GM23248 (cell line): ENCODE data around the gene FSTL4. TPM values are rescaled to one million over a fixed set of nuclear protein-coding genes. Genes with fewer than 3 reads are reported as not detected.

Source experiments
- DNase-seq: peaks from one replicate; pipeline ENCODE4 v3.0.0-alpha.2; 2015
- H2AFZ ChIP-seq: fragments of 200-600 bp; sonication (generic); 2 replicates; pipeline ENCODE4 v1.6.1; 2016; ENCODE audit warnings: antibody characterized with exemption
- H3F3A ChIP-seq: fragments of 200-600 bp; sonication (generic); 2 replicates; pipeline ENCODE4 v1.6.1; 2016; ENCODE audit warnings: mild to moderate bottlenecking, antibody characterized with exemption, mixed run types; ENCODE audit not compliant: insufficient read depth
- H3K27ac ChIP-seq: fragments of 200-600 bp; sonication (generic); 2 replicates; pipeline ENCODE4 v1.5.1; 2016; ENCODE audit warnings: mild to moderate bottlenecking
- H3K27me3 ChIP-seq: fragments of 200-600 bp; sonication (generic); replicated peaks from 2 replicates; pipeline ENCODE4 v1.6.1; 2016; ENCODE audit warnings: mild to moderate bottlenecking; ENCODE audit not compliant: insufficient read depth
- H3K36me3 ChIP-seq: fragments of 200-600 bp; sonication (generic); 2 replicates; pipeline ENCODE4 v1.6.1; 2016; ENCODE audit warnings: low read depth, mild to moderate bottlenecking
- H3K4me1 ChIP-seq: fragments of 200-600 bp; sonication (generic); 2 replicates; pipeline ENCODE4 v1.6.1; 2016; ENCODE audit warnings: mild to moderate bottlenecking; ENCODE audit not compliant: insufficient read depth
- H3K4me2 ChIP-seq: fragments of 200-600 bp; sonication (generic); one replicate; pipeline ENCODE4 v1.6.1; 2016; ENCODE audit warnings: mild to moderate bottlenecking; ENCODE audit not compliant: unreplicated experiment
- H3K4me3 ChIP-seq: fragments of 200-600 bp; sonication (generic); 2 replicates; pipeline ENCODE4 v1.5.1; 2016; ENCODE audit warnings: mild to moderate bottlenecking
- H3K79me2 ChIP-seq: fragments of 200-600 bp; sonication (generic); 2 replicates; pipeline ENCODE4 v1.6.1; 2016; ENCODE audit warnings: mild to moderate bottlenecking; ENCODE audit not compliant: insufficient read depth
- H3K9ac ChIP-seq: fragments of 200-600 bp; sonication (generic); 2 replicates; pipeline ENCODE4 v1.6.1; 2016; ENCODE audit warnings: mild to moderate bottlenecking
- H3K9me2 ChIP-seq: fragments of 200-600 bp; sonication (generic); 2 replicates; pipeline ENCODE4 v1.6.1; 2016; ENCODE audit warnings: mixed run types, mild to moderate bottlenecking, moderate library complexity; ENCODE audit not compliant: insufficient read depth
- H3K9me3 ChIP-seq: fragments of 200-600 bp; sonication (generic); one replicate; pipeline ENCODE4 v1.6.1; 2017; ENCODE audit warnings: low read depth
- H4K20me1 ChIP-seq: fragments of 200-600 bp; sonication (generic); 2 replicates; pipeline ENCODE4 v1.6.0; 2016; ENCODE audit not compliant: insufficient read depth
- EZH2 ChIP-seq: fragments of 200-600 bp; sonication (generic); IDR thresholded peaks from 2 replicates; pipeline ENCODE4 v1.6.1; 2018; ENCODE audit warnings: antibody characterized with exemption, mild to moderate bottlenecking; ENCODE audit not compliant: insufficient read depth, poor library complexity, severe bottlenecking
- EZH2phosphoT487 ChIP-seq: fragments of 200-600 bp; sonication (generic); IDR thresholded peaks from 2 replicates; pipeline ENCODE4 v1.6.1; 2018; ENCODE audit warnings: antibody characterized with exemption, moderate library complexity, mild to moderate bottlenecking, low read depth; ENCODE audit not compliant: insufficient read depth
- WGBS, 2 experiments: methylation state at CpG; one replicate each; pipeline ENCODE4 v1.1.6; 2015 to 2017; ENCODE audit warnings: low lambda C conversion rate in 2 of 2, low coverage in 1 of 2; ENCODE audit errors: missing lambda C conversion rate in 2 of 2; 5-methylcytosine and 5-hydroxymethylcytosine counted together
- in situ Hi-C: fragments of 300-500 bp; cut with MboI; formaldehyde crosslinking; loops from 2 replicates; pipeline ENCODE4 v1.15.0; 2020
- polyA plus RNA-seq: library from polyadenylated mRNA; unstranded; fragments of >200 nt; fragmentation: Nextera tagmentation; extraction: Ambion mirVana; gene quantifications from 2 replicates; pipeline ENCODE4 v1.2.1, GENCODE V29; 2016
- total RNA-seq: library from RNA; depleted of rRNA; stranded (reverse); fragments of >200 nt; shearing (Covaris generic); gene quantifications from 2 replicates; pipeline ENCODE4 v1.2.3, GENCODE V29; 2014

FSTL4 gene
- total and polyA plus RNA-seq, 2 experiments from 2014 or later: not detected

DNA sequence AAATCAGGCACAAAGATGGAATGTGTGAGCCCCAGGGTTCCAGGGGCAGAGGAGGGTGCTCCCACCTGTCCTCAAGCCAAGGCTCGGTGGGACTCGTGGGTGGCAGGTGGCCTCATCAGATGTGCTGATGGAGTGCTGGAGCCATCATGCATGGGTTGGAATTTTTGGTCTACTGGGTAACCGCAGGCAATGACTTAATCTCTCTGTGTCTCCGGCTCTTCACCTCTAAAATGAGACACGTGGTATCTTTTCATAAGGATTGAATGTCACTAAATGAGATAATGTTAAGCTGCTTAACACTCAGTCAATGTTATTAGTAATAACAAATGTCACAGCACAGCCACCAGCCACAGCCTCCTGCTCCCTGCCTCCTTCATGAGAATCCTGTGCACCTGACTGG lies 315.0 kb downstream of the FSTL4 start:
- Histone ChIP-seq H3K4me2 (no peak overlapping the region), H3K27ac (no peak overlapping the region), H3K4me3 (no peak overlapping the region), H3K27me3 (no peaks in the 10 kb centered on the region; the same call in 1 of the 2 replicates), H3K36me3 (no peaks in the 10 kb centered on the region), H4K20me1 (no peaks in the 10 kb centered on the region), H3K9ac (no peak overlapping the region), H3K79me2 (no peaks in the 10 kb centered on the region), H3K9me3 (no peaks in the 10 kb centered on the region), H3K9me2 (no peaks in the 10 kb centered on the region), H3K4me1 (no peaks in the 10 kb centered on the region), H2AFZ (no peak overlapping the region), H3F3A (no peaks in the 10 kb centered on the region)
- 56 to 59% methylated on average over 5 of the region's 5 CpGs for WGBS, 2 experiments
- no peak for DNase-seq
- in situ Hi-C loops: no loop called here
- no peak for TF ChIP-seq EZH2phosphoT487
- TF ChIP-seq EZH2: no peak

- H3K27me3 ChIP-seq: no peaks in the 10 kb centered on the region; the same call in 1 of the 2 replicates
- H3K9ac ChIP-seq: no peak overlapping the region
- no peak overlapping the region for H3K4me3 ChIP-seq
- H2AFZ ChIP-seq: no peak overlapping the region
- TF ChIP-seq EZH2phosphoT487: no peak
- no peak for TF ChIP-seq EZH2
- H3K27ac ChIP-seq: no peak overlapping the region
- 40 to 57% methylated on average over 5 of the region's 5 CpGs for WGBS, 2 experiments
- no peaks in the 10 kb centered on the region for H3F3A ChIP-seq
- in situ Hi-C loops: no loop called here
- no peaks in the 10 kb centered on the region for H4K20me1 ChIP-seq
- H3K4me2 ChIP-seq: no peak overlapping the region
- no peaks in the 10 kb centered on the region for H3K36me3 ChIP-seq
- DNase-seq: no peak
- no peaks in the 10 kb centered on the region for H3K4me1 ChIP-seq
- H3K9me3 ChIP-seq: no peaks in the 10 kb centered on the region
- no peaks in the 10 kb centered on the region for H3K9me2 ChIP-seq
- H3K79me2 ChIP-seq: no peaks in the 10 kb centered on the region
Measured at GRCh38 chr5:133296624-133297023, 315.7 kb downstream of the FSTL4 start.

GRCh38 chr5:133295520-133295919 lies 316.8 kb downstream of the FSTL4 start:
- Histone ChIP-seq H3K4me1 (no peaks in the 10 kb centered on the region), H3K4me2 (no peak overlapping the region), H3F3A (no peaks in the 10 kb centered on the region), H3K4me3 (no peak overlapping the region), H3K9ac (no peak overlapping the region), H2AFZ (no peak overlapping the region), H3K36me3 (no peaks in the 10 kb centered on the region), H3K9me3 (no peaks in the 10 kb centered on the region), H3K27me3 (no peaks in the 10 kb centered on the region; the same call in 1 of the 2 replicates), H4K20me1 (no peaks in the 10 kb centered on the region), H3K79me2 (no peaks in the 10 kb centered on the region), H3K9me2 (no peaks in the 10 kb centered on the region), H3K27ac (no peak overlapping the region)
- DNase-seq: peak; percentile 30
- TF ChIP-seq EZH2phosphoT487: no peak
- TF ChIP-seq EZH2: no peak
- in situ Hi-C loops: no loop called here
- 45 to 50% methylated on average over 3 of the region's 3 CpGs for WGBS, 2 experiments

GRCh38 chr5:133294380-133294779 lies 318.0 kb downstream of the FSTL4 start:
- H3K36me3 ChIP-seq: no peaks in the 10 kb centered on the region
- TF ChIP-seq EZH2phosphoT487 (no peak), EZH2 (no peak)
- H3K4me3 ChIP-seq: no peak overlapping the region
- no peaks in the 10 kb centered on the region for H3K79me2 ChIP-seq
- DNase-seq: no peak
- no peaks in the 10 kb centered on the region for H3K9me2 ChIP-seq
- no peaks in the 10 kb centered on the region for H3F3A ChIP-seq
- in situ Hi-C loops: no loop called here
- H3K9me3 ChIP-seq: no peaks in the 10 kb centered on the region
- no peak overlapping the region for H2AFZ ChIP-seq
- no peaks in the 10 kb centered on the region; the same call in 1 of the 2 replicates for H3K27me3 ChIP-seq
- no peak overlapping the region for H3K9ac ChIP-seq
- no peak overlapping the region for H3K27ac ChIP-seq
- H3K4me2 ChIP-seq: no peak overlapping the region
- H4K20me1 ChIP-seq: no peaks in the 10 kb centered on the region
- no peaks in the 10 kb centered on the region for H3K4me1 ChIP-seq
- WGBS, 2 experiments: 40 to 46% methylated on average over 3 of the region's 3 CpGs

- in situ Hi-C loops: no loop called here
Measured at GRCh38 chr5:133293960-133294359, 318.4 kb downstream of the FSTL4 start.

More at GRCh38 chr5:133293960-133294359, 318.4 kb downstream of the FSTL4 start:
- no peaks in the 10 kb centered on the region for H3K9me2 ChIP-seq
- H2AFZ ChIP-seq: no peak overlapping the region
- H3K4me3 ChIP-seq: no peak overlapping the region
- no peaks in the 10 kb centered on the region for H3K79me2 ChIP-seq
- H3K27me3 ChIP-seq: no peaks in the 10 kb centered on the region; the same call in 1 of the 2 replicates
- no peaks in the 10 kb centered on the region for H3K9me3 ChIP-seq
- H3K4me1 ChIP-seq: no peaks in the 10 kb centered on the region
- no peaks in the 10 kb centered on the region for H3F3A ChIP-seq
- H3K4me2 ChIP-seq: no peak overlapping the region
- no peak for DNase-seq
- H4K20me1 ChIP-seq: no peaks in the 10 kb centered on the region
- TF ChIP-seq EZH2phosphoT487 (no peak), EZH2 (no peak)
- H3K27ac ChIP-seq: no peak overlapping the region
- H3K36me3 ChIP-seq: no peaks in the 10 kb centered on the region
- no peak overlapping the region for H3K9ac ChIP-seq
- WGBS, 2 experiments: 51 to 58% methylated on average over 7 of the region's 7 CpGs
